SK-N-MC (cell line): ENCODE data around the gene ARID1B.

ENCODE experiments used
- EZH2 ChIP-seq: fragments of 200-600 bp; sonication (generic); IDR thresholded peaks from one replicate; pipeline ENCODE4 v1.6.1; 2017; ENCODE audit warnings: antibody characterized with exemption
- FOXP2 ChIP-seq: optimal IDR thresholded peaks from 2 replicates; pipeline ENCODE3; 2011; ENCODE audit warnings: mild to moderate bottlenecking, moderate library complexity; ENCODE audit not compliant: insufficient read depth; ENCODE audit errors: extremely low read length, control extremely low read depth
- POLR2AphosphoS5 ChIP-seq: IDR thresholded peaks from 2 replicates; pipeline ENCODE4 v1.6.1; 2012; ENCODE audit warnings: mild to moderate bottlenecking, low read depth, low read length, borderline replicate concordance

- TF ChIP-seq POLR2AphosphoS5 (no peak), EZH2 (no peak), FOXP2 (no peak)
Measured at GRCh38 chr6:157224951-157225574, 447.9 kb downstream of the ARID1B start.
